Measurements from ENCODE around the gene WWTR1. TPM values are rescaled to one million over a fixed set of nuclear protein-coding genes. Genes with fewer than 3 reads are reported as not detected.

WWTR1 gene
- total RNA-seq, 1 experiment from 2014 or later: 24.4 TPM

- Histone ChIP-seq H2BK15ac (ENCODE audit: low read depth, low read length) (no peak overlapping the region), H2AK5ac (ENCODE audit: insufficient read length, low read length) (no peak overlapping the region), H3K4me1 (ENCODE audit: insufficient read depth, low read length) (no peaks in the 10 kb centered on the region; the same call in 1 of the 2 replicates), H4K91ac (ENCODE audit: insufficient read length, low read depth, low read length) (no peak overlapping the region), H3K4me2 (ENCODE audit: insufficient read depth, insufficient read length, low read length) (no peak overlapping the region), H2BK120ac (ENCODE audit: low read depth, low read length, poor library complexity, severe bottlenecking) (no peak overlapping the region), H3K79me2 (ENCODE audit: insufficient read depth, low read length) (peaks cover 8% of the 10 kb centered on the region; the same call in 1 of the 2 replicates), H3K27ac (ENCODE audit: insufficient read length, low read depth, low read length) (no peak overlapping the region), H2BK12ac (ENCODE audit: insufficient read length, low read depth, low read length) (no peak overlapping the region), H3T11ph (ENCODE audit: low read length) (no peak overlapping the region), H3K56ac (ENCODE audit: insufficient read length, low read depth, low read length) (no peak overlapping the region), H4K20me1 (ENCODE audit: control insufficient read depth, insufficient read depth, insufficient read length) (no peaks in the 10 kb centered on the region), H4K5ac (ENCODE audit: insufficient read length, low read depth, low read length) (no peak overlapping the region), H2BK5ac (ENCODE audit: insufficient read length, low read length) (no peak overlapping the region), H3K4ac (ENCODE audit: low read depth, low read length) (no peak overlapping the region), H3K23me2 (ENCODE audit: insufficient read length, low read depth, low read length, poor library complexity, severe bottlenecking) (no peaks in the 10 kb centered on the region), H3K14ac (ENCODE audit: insufficient read depth, low read length) (no peak overlapping the region), H3K18ac (ENCODE audit: insufficient read length, low read depth, low read length) (no peak overlapping the region), H4K8ac (replicated peaks; ENCODE audit: insufficient read length, low read depth, low read length) (no peak overlapping the region), H2AFZ (ENCODE audit: low read length) (no peak overlapping the region), H3K9me3 (ENCODE audit: control insufficient read depth, low read depth, low read length) (no peaks in the 10 kb centered on the region), H3K27me3 (ENCODE audit: insufficient read depth, low read length) (no peaks in the 10 kb centered on the region), H3K79me1 (ENCODE audit: insufficient read depth, low read depth, low read length, poor library complexity, severe bottlenecking) (peaks cover 11% of the 10 kb centered on the region), H3K9ac (ENCODE audit: extremely low read depth, insufficient read length, low read length) (no peak overlapping the region), H3K23ac (ENCODE audit: insufficient read length, low read depth, low read length) (no peak overlapping the region), H2BK20ac (ENCODE audit: low read depth, low read length, poor library complexity, severe bottlenecking) (no peak overlapping the region)
- peak overlapping the region in 1 of 3 experiments; percentile 17; a peak in 1 of 7 replicates for H3K27ac Mint-ChIP-seq
- no CpG with 5 or more reads among the region's 3 CpGs for WGBS (ENCODE audit: extremely low coverage, insufficient read length, low lambda C conversion rate)
- TF ChIP-seq CTCF (conservative IDR thresholded peaks at IDR 0.05): no peak
- no peaks in the 10 kb centered on the region for H3K27me3 Mint-ChIP-seq (ENCODE audit: low read depth)
- H3K4me3 Mint-ChIP-seq: no peak overlapping the region
- DNase-seq: no peak
- H3K4me1 Mint-ChIP-seq: peaks cover 12 to 25% of the 10 kb centered on the region in 2 experiments
- H3K36me3 Mint-ChIP-seq (ENCODE audit: insufficient read depth in 1 of 3, low read depth in 3 of 3): peaks cover 4 to 13% (median 7%) of the 10 kb centered on the region in 3 experiments; a peak in 4 of 7 replicates
- no peaks in the 10 kb centered on the region for H3K9me3 Mint-ChIP-seq
Observed at GRCh38 chr3:149643963-149644362, 13.9 kb downstream of the WWTR1 start.
